Mucosa of descending colon (tissue), 3 donors: ENCODE measurements around the gene PRKCD. TPM values are rescaled to one million over a fixed set of nuclear protein-coding genes. Genes with fewer than 3 reads are reported as not detected.

ENCODE experiments used
- ATAC-seq: fragments of 200-7000 bp; cut with Tn5 transposase; one replicate; pipeline ENCODE4 v1.9.1; 2020; ENCODE audit warnings: mild to moderate bottlenecking, moderate library complexity
- DNase-seq, 3 donors: peaks; one replicate each; pipeline ENCODE4 v3.0.0-alpha.2; 2020
- H3K36me3 ChIP-seq: fragments of 200-600 bp; one replicate; pipeline ENCODE4 v1.8.0; 2021; ENCODE audit warnings: low read depth, mild to moderate bottlenecking
- H3K4me1 ChIP-seq: fragments of 200-600 bp; one replicate; pipeline ENCODE4 v1.8.0; 2021; ENCODE audit warnings: low read depth, mild to moderate bottlenecking
- H3K4me3 ChIP-seq: fragments of 200-600 bp; one replicate; pipeline ENCODE4 v1.8.0; 2021; ENCODE audit warnings: mild to moderate bottlenecking
- H3K9me3 ChIP-seq: fragments of 200-600 bp; one replicate; pipeline ENCODE4 v1.8.0; 2021; ENCODE audit warnings: mild to moderate bottlenecking
- CTCF ChIP-seq: fragments of 200-600 bp; IDR thresholded peaks from one replicate; pipeline ENCODE4 v1.8.0; 2022; ENCODE audit warnings: antibody characterized with exemption, mild to moderate bottlenecking
- intact Hi-C, 2 donors: fragments of 100-400 bp; cut with DNase I in 1 of 2; cut with micrococcal nuclease in 1 of 2; formaldehyde crosslinking; loops; one replicate each; pipeline versions ENCODE4 v1.11.0 to v1.11.1; 2022; cut with DNase I, micrococcal nuclease
- total RNA-seq, 3 donors: library from RNA; stranded (reverse); fragmentation: NEBNext Ultra II Directional in 2 of 3; extraction: Animal tissue kit (Norgen Biotek cat#: 25700) in 2 of 3; gene quantifications; one replicate each; pipeline versions ENCODE4 v1.2.1 to v1.2.4, GENCODE V29; 2021 to 2023
- donor health status: DM: no; HTN: no; CAD: no; lungs with moderate emphysema.
- donor health status: DM: no; HTN: no; CAD: no.
- donor health status: DM: no; HTN: yes; CAD: no.

Gene PRKCD
- total RNA-seq, 3 donors from 2014 or later = 46.8 to 87.9 (median 83.4) TPM

- ATAC-seq = no peak
- Histone ChIP-seq H3K4me3 (no peak overlapping the region), H3K4me1 (peaks cover 75% of the 10 kb centered on the region), H3K9me3 (no peaks in the 10 kb centered on the region), H3K36me3 (no peaks in the 10 kb centered on the region)
- intact Hi-C loops = no loop called here
- no peak for TF ChIP-seq CTCF
- DNase-seq = no peak
Observed at GRCh38 chr3:53154881-53155285, 6.1 kb upstream of the PRKCD start.

- TF ChIP-seq CTCF = no peak
- Histone ChIP-seq H3K4me1 (peaks cover 76% of the 10 kb centered on the region), H3K4me3 (no peak overlapping the region), H3K9me3 (no peaks in the 10 kb centered on the region), H3K36me3 (no peaks in the 10 kb centered on the region)
- intact Hi-C loops = no loop called here
- peak; percentile 54 for ATAC-seq
- DNase-seq = peak; percentile 84 to 88 (median 86)
Observed at GRCh38 chr3:53155760-53156159, 5.2 kb upstream of the PRKCD start.

- intact Hi-C loops = no loop called here
- H3K36me3 ChIP-seq = no peaks in the 10 kb centered on the region
- DNase-seq = peak; percentile 81 to 88 (median 86)
- H3K4me1 ChIP-seq = peaks cover 70% of the 10 kb centered on the region
- H3K9me3 ChIP-seq = no peaks in the 10 kb centered on the region
- no peak for TF ChIP-seq CTCF
- no peak overlapping the region for H3K4me3 ChIP-seq
- ATAC-seq = peak; percentile 26
Observed at GRCh38 chr3:53156368-53156834, 4.6 kb upstream of the PRKCD start.

DNA sequence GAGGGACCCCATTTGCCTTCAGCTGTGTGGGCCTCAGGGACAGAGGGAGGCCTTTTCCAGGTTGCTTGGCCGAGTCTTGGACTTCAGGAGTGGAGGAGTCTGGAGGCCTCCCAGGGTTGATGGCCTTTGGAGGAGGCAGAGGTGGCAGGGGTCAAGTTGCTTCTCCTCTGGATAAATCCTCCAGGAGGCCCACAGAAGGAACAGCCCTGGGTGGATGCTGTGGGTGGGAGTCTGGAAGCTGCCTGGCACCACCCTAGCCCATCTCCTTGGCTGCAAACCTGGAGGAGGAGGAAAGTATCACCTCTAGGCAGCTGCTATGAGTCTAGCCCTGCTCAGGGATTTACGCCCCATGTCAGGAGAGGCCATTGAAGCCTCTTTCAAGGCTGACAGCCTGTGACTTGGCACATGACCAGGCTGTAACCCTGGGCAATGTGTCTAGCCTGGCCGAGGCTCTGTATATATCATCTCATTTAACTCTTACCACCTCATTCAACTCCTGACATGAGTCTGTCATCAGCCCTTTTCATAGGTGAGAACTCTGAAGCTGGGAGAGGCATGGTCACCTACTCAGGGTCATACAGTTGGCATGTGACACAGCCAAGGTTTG is 2.9 kb upstream of the PRKCD start:
- peaks cover 64% of the 10 kb centered on the region for H3K4me1 ChIP-seq
- no peak for ATAC-seq

GRCh38 chr3:53158765-53159155 is 2.2 kb upstream of the PRKCD start:
- intact Hi-C loops = no loop called here
- no peak for TF ChIP-seq CTCF
- H3K4me3 ChIP-seq = no peak overlapping the region
- no peaks in the 10 kb centered on the region for H3K36me3 ChIP-seq
- no peak for DNase-seq
- no peak for ATAC-seq
- no peaks in the 10 kb centered on the region for H3K9me3 ChIP-seq
- H3K4me1 ChIP-seq = peaks cover 64% of the 10 kb centered on the region

More for the DNA sequence above, 2.9 kb upstream of the PRKCD start:
- TF ChIP-seq CTCF = no peak
- no peaks in the 10 kb centered on the region for H3K9me3 ChIP-seq
- no peak overlapping the region for H3K4me3 ChIP-seq
- no peaks in the 10 kb centered on the region for H3K36me3 ChIP-seq
- DNase-seq = no peak
- intact Hi-C loops = no loop called here
